Duodenal mucosa (tissue), 2 donors: Measurements from ENCODE around the gene TSPAN16.
"Not testable (repeated sequence)": the region's sequence is repeated elsewhere in the genome, so short reads cannot be mapped to it uniquely, and the experiment has no call there.

Source experiments
- H3K27ac ChIP-seq: one replicate; pipeline ENCODE4 v1.7.0; 2013; ENCODE audit warnings: low read depth, low read length
- H3K27me3 ChIP-seq, 2 donors: one replicate each; pipeline ENCODE4 v1.7.0; 2013; ENCODE audit warnings: low read length in 2 of 2, control low read depth in 1 of 2; ENCODE audit not compliant: insufficient read depth in 2 of 2, control insufficient read depth in 1 of 2
- H3K36me3 ChIP-seq, 2 donors: one replicate each; pipeline ENCODE4 v1.7.0; 2013; ENCODE audit warnings: low read length in 2 of 2, control low read depth in 1 of 2; ENCODE audit not compliant: insufficient read depth in 2 of 2, control insufficient read depth in 1 of 2
- H3K4me1 ChIP-seq, 2 donors: one replicate each; pipeline ENCODE4 v1.7.0; 2013; ENCODE audit warnings: low read length in 2 of 2, control low read depth in 1 of 2; ENCODE audit not compliant: insufficient read depth in 2 of 2, control insufficient read depth in 1 of 2
- H3K4me3 ChIP-seq, 2 donors: one replicate each; pipeline ENCODE4 v1.7.0; 2013; ENCODE audit warnings: low read length in 2 of 2, low read depth in 1 of 2
- H3K9ac ChIP-seq, 2 donors: one replicate each; pipeline ENCODE4 v1.7.0; 2013; ENCODE audit warnings: low read length in 2 of 2, low read depth in 1 of 2
- H3K9me3 ChIP-seq, 2 donors: one replicate each; pipeline ENCODE4 v1.7.0; 2013; ENCODE audit warnings: low read length in 2 of 2, control low read depth in 1 of 2; ENCODE audit not compliant: control insufficient read depth in 1 of 2

The TSPAN16 gene

GRCh38 chr19:11306337-11306736, 10.4 kb downstream of the TSPAN16 start:
- Histone ChIP-seq H3K9me3 (no peaks in the 10 kb centered on the region), H3K36me3 (no peaks in the 10 kb centered on the region), H3K27ac (no peak overlapping the region), H3K9ac (no peak overlapping the region), H3K27me3 (no peaks in the 10 kb centered on the region), H3K4me3 (no peak overlapping the region), H3K4me1 (no peaks in the 10 kb centered on the region)

- not testable (repeated sequence) for H3K4me3 ChIP-seq, H3K9me3 ChIP-seq, H3K36me3 ChIP-seq, H3K9ac ChIP-seq, H3K27ac ChIP-seq, H3K27me3 ChIP-seq
- H3K4me1 ChIP-seq, result peaks cover 16 to 22% of the 10 kb centered on the region in 2 donors
Observed at GRCh38 chr19:11320278-11320995, 24.5 kb downstream of the TSPAN16 start.

GRCh38 chr19:11321191-11322126, 25.5 kb downstream of the TSPAN16 start:
- Histone ChIP-seq H3K27ac (no peak overlapping the region), H3K4me3 (no peak overlapping the region), H3K36me3 (peaks cover 0 to 4% of the 10 kb centered on the region in 2 donors), H3K4me1 (peaks cover 16 to 22% of the 10 kb centered on the region in 2 donors), H3K9me3 (no peaks in the 10 kb centered on the region), H3K9ac (no peak overlapping the region), H3K27me3 (no peaks in the 10 kb centered on the region)

GRCh38 chr19:11322269-11323024, 26.5 kb downstream of the TSPAN16 start:
- H3K36me3 ChIP-seq, result peaks cover 5 to 12% of the 10 kb centered on the region in 2 donors
- H3K9me3 ChIP-seq, result no peaks in the 10 kb centered on the region
- peaks cover 16 to 22% of the 10 kb centered on the region in 2 donors for H3K4me1 ChIP-seq
- no peaks in the 10 kb centered on the region for H3K27me3 ChIP-seq
- no peak overlapping the region for H3K4me3 ChIP-seq
- no peak overlapping the region for H3K9ac ChIP-seq
- H3K27ac ChIP-seq, result no peak overlapping the region

- H3K4me3 ChIP-seq, result peak overlapping the region in 1 of 2 donors; percentile 27
- H3K36me3 ChIP-seq, result peaks cover 5 to 13% of the 10 kb centered on the region in 2 donors
- H3K4me1 ChIP-seq, result peaks cover 16 to 22% of the 10 kb centered on the region in 2 donors
- no peaks in the 10 kb centered on the region for H3K27me3 ChIP-seq
- peak overlapping the region in 1 of 2 donors; percentile 23 for H3K9ac ChIP-seq
- no peaks in the 10 kb centered on the region for H3K9me3 ChIP-seq
- no peak overlapping the region for H3K27ac ChIP-seq
Observed at GRCh38 chr19:11323601-11324078, 27.7 kb downstream of the TSPAN16 start.

GRCh38 chr19:11324079-11324661, 28.2 kb downstream of the TSPAN16 start:
- H3K4me3 ChIP-seq, result peak overlapping the region in 1 of 2 donors; percentile 27
- no peaks in the 10 kb centered on the region for H3K27me3 ChIP-seq
- H3K9me3 ChIP-seq, result no peaks in the 10 kb centered on the region
- H3K4me1 ChIP-seq, result peaks cover 16 to 22% of the 10 kb centered on the region in 2 donors
- H3K36me3 ChIP-seq, result peaks cover 5 to 13% of the 10 kb centered on the region in 2 donors
- H3K27ac ChIP-seq, result no peak overlapping the region
- H3K9ac ChIP-seq, result no peak overlapping the region

- H3K36me3 ChIP-seq, result peaks cover 6 to 13% of the 10 kb centered on the region in 2 donors
- no peak overlapping the region for H3K4me3 ChIP-seq
- no peaks in the 10 kb centered on the region for H3K27me3 ChIP-seq
- no peak overlapping the region for H3K27ac ChIP-seq
- peaks cover 16 to 22% of the 10 kb centered on the region in 2 donors for H3K4me1 ChIP-seq
- no peak overlapping the region for H3K9ac ChIP-seq
- no peaks in the 10 kb centered on the region for H3K9me3 ChIP-seq
Observed at GRCh38 chr19:11324748-11325389, 28.9 kb downstream of the TSPAN16 start.

- no peak overlapping the region for H3K27ac ChIP-seq
- H3K36me3 ChIP-seq, result peaks cover 8 to 13% of the 10 kb centered on the region in 2 donors
Observed at GRCh38 chr19:11325544-11325943, 29.6 kb downstream of the TSPAN16 start.

GRCh38 chr19:11330127-11330526, 34.2 kb downstream of the TSPAN16 start:
- H3K9ac ChIP-seq, result no peak overlapping the region
- no peak overlapping the region for H3K4me3 ChIP-seq
- peaks cover 11 to 25% of the 10 kb centered on the region in 2 donors for H3K36me3 ChIP-seq
- no peaks in the 10 kb centered on the region for H3K27me3 ChIP-seq
- no peaks in the 10 kb centered on the region for H3K9me3 ChIP-seq
- H3K27ac ChIP-seq, result no peak overlapping the region
- no peaks in the 10 kb centered on the region for H3K4me1 ChIP-seq

More at GRCh38 chr19:11325544-11325943, 29.6 kb downstream of the TSPAN16 start:
- H3K9ac ChIP-seq, result no peak overlapping the region
- H3K9me3 ChIP-seq, result no peaks in the 10 kb centered on the region
- no peaks in the 10 kb centered on the region for H3K27me3 ChIP-seq
- H3K4me3 ChIP-seq, result no peak overlapping the region
- H3K4me1 ChIP-seq, result peaks cover 16 to 22% of the 10 kb centered on the region in 2 donors
